B cell (primary cell): Measurements from ENCODE around the gene APP. TPM values are rescaled to one million over a fixed set of nuclear protein-coding genes. Genes with fewer than 3 reads are reported as not detected.

ENCODE experiments used
- ATAC-seq: fragments of 200-7000 bp; cut with Tn5 transposase; one replicate; pipeline ENCODE4 v1.10.0; 2021; ENCODE audit warnings: low read depth, mild to moderate bottlenecking, moderate number of reproducible peaks, moderate library complexity
- CTCF ChIA-PET: fragments of 350-600 bp; sonication (Branson Sonifier 250); formaldehyde crosslinking; loops from one replicate; lab custom pipeline; 2021; ENCODE audit warnings: antibody characterized with exemption, inconsistent platforms; lab: Charles Lee
- POLR2A ChIA-PET: fragments of 350-600 bp; sonication (Branson Sonifier 250); formaldehyde crosslinking; loops from one replicate; lab custom pipeline; 2021; ENCODE audit warnings: antibody characterized with exemption; lab: Charles Lee
- DNase-seq: peaks from one replicate; pipeline ENCODE4 v3.0.0; 2013
- H2AFZ ChIP-seq: 2 replicates; pipeline ENCODE4 v1.6.1; 2012; ENCODE audit warnings: mild to moderate bottlenecking, low read depth, low read length; ENCODE audit not compliant: insufficient read depth, poor library complexity, severe bottlenecking
- H3K27ac ChIP-seq, 2 donors: 1 replicate in 1 of 2; 2 replicates in 1 of 2; pipeline ENCODE4 v1.5.1; 2012 to 2013; ENCODE audit warnings: low read length in 2 of 2, mild to moderate bottlenecking in 2 of 2, moderate library complexity in 1 of 2
- H3K27me3 ChIP-seq, 4 experiments: fragments of 200-600 bp in 1 of 4; sonication (generic) in 1 of 4; replicated peaks in 1 of 4; 1 replicate in 2 of 4; 2 replicates in 2 of 4; pipeline versions ENCODE4 v1.6.1 to v1.7.0; 2013 to 2016; ENCODE audit warnings: low read length in 3 of 4, mild to moderate bottlenecking in 2 of 4, mixed read lengths in 1 of 4, moderate library complexity in 1 of 4; ENCODE audit not compliant: insufficient read depth in 4 of 4, control insufficient read depth in 3 of 4; ENCODE audit errors: control extremely low read depth in 1 of 4
- H3K36me3 ChIP-seq, 2 experiments: replicated peaks in 1 of 2; 1 replicate in 1 of 2; 2 replicates in 1 of 2; pipeline versions ENCODE4 v1.6.1 to v1.7.1; 2013; ENCODE audit warnings: low read length in 1 of 2; ENCODE audit not compliant: insufficient read depth in 2 of 2, control insufficient read depth in 1 of 2; ENCODE audit errors: control extremely low read depth in 1 of 2, extremely low read depth in 1 of 2
- H3K4me1 ChIP-seq, 2 donors: fragments of 200-600 bp in 1 of 2; sonication (generic) in 1 of 2; 1 replicate in 1 of 2; 2 replicates in 1 of 2; pipeline versions ENCODE4 v1.5.1 to v1.6.1; 2013 to 2017; ENCODE audit warnings: low read length in 2 of 2; ENCODE audit not compliant: control insufficient read depth in 2 of 2, insufficient read depth in 2 of 2
- H3K4me2 ChIP-seq: replicated peaks from 2 replicates; pipeline ENCODE3; 2012; ENCODE audit warnings: mild to moderate bottlenecking, low read depth, low read length; ENCODE audit not compliant: poor library complexity, severe bottlenecking
- H3K4me3 ChIP-seq, 5 experiments: fragments of 200-600 bp in 1 of 5; sonication (generic) in 1 of 5; 1 replicate in 3 of 5; 2 replicates in 2 of 5; pipeline versions ENCODE4 v1.5.1 to v1.7.0; 2011 to 2016; ENCODE audit warnings: low read length in 4 of 5, mild to moderate bottlenecking in 4 of 5, low read depth in 2 of 5, control low read depth in 1 of 5, moderate library complexity in 1 of 5; ENCODE audit not compliant: insufficient read depth in 1 of 5; ENCODE audit errors: control extremely low read depth in 1 of 5, extremely low read depth in 1 of 5
- H3K79me2 ChIP-seq: fragments of 200-600 bp; sonication (generic); one replicate; pipeline ENCODE4 v1.6.0; 2016; ENCODE audit warnings: low read length; ENCODE audit not compliant: control insufficient read depth, insufficient read depth
- H3K9ac ChIP-seq: fragments of 200-600 bp; sonication (generic); 2 replicates; pipeline ENCODE4 v1.6.1; 2017; ENCODE audit warnings: mild to moderate bottlenecking, low read length, moderate library complexity
- H3K9me3 ChIP-seq, 3 donors: one replicate each; pipeline versions ENCODE4 v1.6.1 to v1.7.1; 2013; ENCODE audit warnings: low read length in 2 of 3; ENCODE audit not compliant: control insufficient read depth in 2 of 3, insufficient read depth in 1 of 3; ENCODE audit errors: control extremely low read depth in 1 of 3
- H4K20me1 ChIP-seq: 2 replicates; pipeline ENCODE4 v1.6.0; 2012; ENCODE audit warnings: mild to moderate bottlenecking, low read length; ENCODE audit not compliant: insufficient read depth, control insufficient read depth, poor library complexity, severe bottlenecking
- H3K27ac Mint-ChIP-seq: one replicate; pipeline ENCODE4 v1.8.0; 2021; ENCODE audit warnings: mixed read lengths
- H3K27me3 Mint-ChIP-seq: one replicate; pipeline ENCODE4 v1.8.0; 2021; ENCODE audit warnings: mixed read lengths
- H3K4me1 Mint-ChIP-seq: one replicate; pipeline ENCODE4 v1.8.0; 2021; ENCODE audit warnings: mixed read lengths
- H3K4me3 Mint-ChIP-seq: one replicate; pipeline ENCODE4 v1.8.0; 2021; ENCODE audit warnings: mixed read lengths
- H3K9me3 Mint-ChIP-seq: one replicate; pipeline ENCODE4 v1.8.0; 2022; ENCODE audit warnings: mixed read lengths; ENCODE audit not compliant: insufficient read depth
- EZH2 ChIP-seq: IDR thresholded peaks from 2 replicates; pipeline ENCODE4 v1.6.1; 2012; ENCODE audit warnings: borderline replicate concordance, low read depth, mild to moderate bottlenecking, moderate library complexity, low read length; ENCODE audit not compliant: insufficient read depth, poor library complexity, severe bottlenecking
- WGBS: methylation state at CpG from one replicate; pipeline ENCODE4 v1.1.5; 2013; ENCODE audit warnings: missing lambda C conversion rate; ENCODE audit not compliant: insufficient coverage; 5-methylcytosine and 5-hydroxymethylcytosine counted together
- intact Hi-C: fragments of 100-400 bp; cut with micrococcal nuclease; formaldehyde crosslinking; loops from one replicate; pipeline ENCODE4 v1.10.0; 2022
- polyA plus RNA-seq: library from polyadenylated mRNA; depleted of rRNA; stranded (reverse); fragments of >200 nt; gene quantifications from 2 replicates; pipeline ENCODE4 v1.2.3, GENCODE V29; 2012
- total RNA-seq, 2 donors: library from RNA; stranded (reverse); fragments of 120-200 nt in 1 of 2; gene quantifications; 1 replicate in 1 of 2; 2 replicates in 1 of 2; pipeline versions ENCODE4 v1.2.3 to v1.2.4, GENCODE V29; 2013 to 2022
- TF ChIP-seq, protein P1 (sequence below): fragments of 200-600 bp; IDR thresholded peaks from one replicate; pipeline ENCODE4 v1.8.0; 2022; ENCODE audit warnings: antibody characterized with exemption, mild to moderate bottlenecking

The APP gene
- total and polyA plus RNA-seq, 2 donors (not counting 1 experiment from before 2014, with no cell fraction given), result 28.3 to 34.7 TPM

DNA sequence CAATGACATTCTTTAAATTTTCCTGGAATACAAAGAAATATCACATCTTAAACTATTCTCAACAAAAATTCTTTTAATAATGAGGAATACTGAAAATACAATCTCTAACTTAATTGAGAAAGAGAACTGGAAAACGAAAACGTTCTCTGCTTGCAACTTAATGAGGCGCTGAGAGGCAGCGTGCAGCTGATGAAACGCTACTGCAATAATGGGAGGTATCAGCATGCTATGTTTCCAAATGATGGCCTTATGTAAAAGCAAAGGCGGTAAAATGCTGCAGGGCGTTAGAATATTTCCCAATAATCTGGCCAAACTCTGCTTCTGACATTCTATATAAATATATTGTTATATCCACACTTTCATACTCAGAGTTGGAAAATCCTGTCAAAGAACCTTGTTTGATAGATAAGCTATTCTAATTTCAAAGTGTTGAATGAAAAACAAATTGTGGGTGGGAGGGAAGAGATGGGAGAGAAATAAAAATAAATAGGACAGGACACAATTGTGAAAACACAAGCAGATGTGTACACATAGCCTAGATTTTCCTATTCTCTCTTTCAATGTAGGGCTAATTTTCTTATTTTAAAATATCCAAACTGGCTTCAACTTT lies 70.9 kb downstream of the APP start:
- Histone ChIP-seq H3K27ac (no peak overlapping the region), H3K9me3 (no peaks in the 10 kb centered on the region), H3K4me2 (no peak overlapping the region), H3K27me3 (no peaks in the 10 kb centered on the region), H3K4me3 (no peak overlapping the region), H3K4me1 (no peaks in the 10 kb centered on the region), H3K36me3 (peaks cover 0 to 2% of the 10 kb centered on the region in 2 experiments), H3K79me2 (peaks cover 26% of the 10 kb centered on the region), H3K9ac (no peak overlapping the region), H4K20me1 (no peaks in the 10 kb centered on the region), H2AFZ (no peak overlapping the region)
- intact Hi-C loops, result no loop called here
- no peaks in the 10 kb centered on the region for H3K9me3 Mint-ChIP-seq
- H3K4me3 Mint-ChIP-seq, result no peak overlapping the region
- peaks cover 2% of the 10 kb centered on the region for H3K4me1 Mint-ChIP-seq
- no peak for TF ChIP-seq EZH2
- TF ChIP-seq, protein P1, sequence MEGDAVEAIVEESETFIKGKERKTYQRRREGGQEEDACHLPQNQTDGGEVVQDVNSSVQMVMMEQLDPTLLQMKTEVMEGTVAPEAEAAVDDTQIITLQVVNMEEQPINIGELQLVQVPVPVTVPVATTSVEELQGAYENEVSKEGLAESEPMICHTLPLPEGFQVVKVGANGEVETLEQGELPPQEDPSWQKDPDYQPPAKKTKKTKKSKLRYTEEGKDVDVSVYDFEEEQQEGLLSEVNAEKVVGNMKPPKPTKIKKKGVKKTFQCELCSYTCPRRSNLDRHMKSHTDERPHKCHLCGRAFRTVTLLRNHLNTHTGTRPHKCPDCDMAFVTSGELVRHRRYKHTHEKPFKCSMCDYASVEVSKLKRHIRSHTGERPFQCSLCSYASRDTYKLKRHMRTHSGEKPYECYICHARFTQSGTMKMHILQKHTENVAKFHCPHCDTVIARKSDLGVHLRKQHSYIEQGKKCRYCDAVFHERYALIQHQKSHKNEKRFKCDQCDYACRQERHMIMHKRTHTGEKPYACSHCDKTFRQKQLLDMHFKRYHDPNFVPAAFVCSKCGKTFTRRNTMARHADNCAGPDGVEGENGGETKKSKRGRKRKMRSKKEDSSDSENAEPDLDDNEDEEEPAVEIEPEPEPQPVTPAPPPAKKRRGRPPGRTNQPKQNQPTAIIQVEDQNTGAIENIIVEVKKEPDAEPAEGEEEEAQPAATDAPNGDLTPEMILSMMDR, result no peak
- no peaks in the 10 kb centered on the region for H3K27me3 Mint-ChIP-seq
- no peak for DNase-seq
- 98% methylated on average over 5 of the region's 7 CpGs for WGBS
- H3K27ac Mint-ChIP-seq, result no peak overlapping the region
- ChIA-PET CTCF (no interaction called here), POLR2A (interaction anchor here (0.6 kb wide), 1 partner anchor 33 kb away, joined by 10 read pairs; no protein-coding TSS in a partner anchor)
- ATAC-seq, result no peak

DNA sequence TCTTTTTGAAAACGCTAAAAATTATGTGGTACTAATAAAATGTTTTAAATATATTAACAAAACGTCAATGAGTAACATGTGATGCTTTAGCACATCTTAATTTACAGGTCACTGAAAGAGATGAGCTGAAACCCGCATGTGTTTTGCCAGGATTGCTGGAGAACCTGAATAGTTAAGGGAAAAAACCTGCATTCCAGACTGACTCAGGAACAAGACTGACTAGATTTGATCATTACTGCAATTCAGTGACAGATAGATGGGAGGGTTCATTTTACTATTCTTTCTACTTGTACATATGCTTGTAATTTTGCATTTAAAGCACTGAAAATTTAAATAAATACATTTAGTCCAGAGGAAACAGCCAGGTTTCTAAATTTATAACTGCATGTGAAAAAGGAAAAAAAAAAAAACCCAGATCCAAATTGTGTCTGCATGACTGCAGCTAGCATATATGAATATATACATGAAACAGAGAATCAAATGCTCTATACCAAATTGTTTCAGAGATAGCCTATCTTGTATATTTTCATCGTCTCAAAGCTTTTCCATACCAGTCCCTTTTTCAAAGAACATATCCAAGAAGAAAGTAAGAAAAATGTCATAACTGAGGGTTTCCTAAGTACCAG lies 71.7 kb downstream of the APP start:
- Histone ChIP-seq H3K79me2 (peaks cover 25% of the 10 kb centered on the region), H3K9ac (no peak overlapping the region), H3K4me2 (no peak overlapping the region), H4K20me1 (no peaks in the 10 kb centered on the region), H3K27me3 (no peaks in the 10 kb centered on the region), H3K4me3 (no peak overlapping the region), H3K4me1 (no peaks in the 10 kb centered on the region), H2AFZ (no peak overlapping the region), H3K36me3 (peaks cover 0 to 2% of the 10 kb centered on the region in 2 experiments), H3K27ac (no peak overlapping the region), H3K9me3 (no peaks in the 10 kb centered on the region)
- TF ChIP-seq EZH2, result no peak
- TF ChIP-seq, protein P1, result no peak
- no peak overlapping the region for H3K4me3 Mint-ChIP-seq
- no peak for DNase-seq
- no peaks in the 10 kb centered on the region for H3K9me3 Mint-ChIP-seq
- H3K27me3 Mint-ChIP-seq, result no peaks in the 10 kb centered on the region
- ATAC-seq, result no peak
- peaks cover 2% of the 10 kb centered on the region for H3K4me1 Mint-ChIP-seq
- ChIA-PET CTCF (no interaction called here), POLR2A (no interaction called here)
- WGBS, result no CpG with 5 or more reads among the region's 4 CpGs
- no peak overlapping the region for H3K27ac Mint-ChIP-seq
- intact Hi-C loops, result no loop called here
